Hematopoietic multipotent progenitor cell (in vitro differentiated cells): ENCODE data around the gene PLCH1. TPM values are rescaled to one million over a fixed set of nuclear protein-coding genes. Genes with fewer than 3 reads are reported as not detected.
A peak's percentile ranks its signal among the peaks of the same experiment; 100 is the strongest.

Source experiments
- DNase-seq, 3 donors: peaks; one replicate each; pipeline ENCODE4 v3.0.0-alpha.2; 2011 to 2015; ENCODE audit warnings: low read depth in 2 of 3, low spot score in 2 of 3
- small RNA-seq: library from RNA; depleted of rRNA; stranded (forward); fragments of <200 nt; gene quantifications from one replicate; pipeline ENCODE3, GENCODE V24; 2012
- total RNA-seq: library from RNA; depleted of rRNA; stranded (reverse); fragments of >200 nt; gene quantifications from one replicate; pipeline ENCODE4 v1.2.3, GENCODE V29; 2012

Gene PLCH1
- total RNA-seq, 1 donor = 1.1 TPM

DNA sequence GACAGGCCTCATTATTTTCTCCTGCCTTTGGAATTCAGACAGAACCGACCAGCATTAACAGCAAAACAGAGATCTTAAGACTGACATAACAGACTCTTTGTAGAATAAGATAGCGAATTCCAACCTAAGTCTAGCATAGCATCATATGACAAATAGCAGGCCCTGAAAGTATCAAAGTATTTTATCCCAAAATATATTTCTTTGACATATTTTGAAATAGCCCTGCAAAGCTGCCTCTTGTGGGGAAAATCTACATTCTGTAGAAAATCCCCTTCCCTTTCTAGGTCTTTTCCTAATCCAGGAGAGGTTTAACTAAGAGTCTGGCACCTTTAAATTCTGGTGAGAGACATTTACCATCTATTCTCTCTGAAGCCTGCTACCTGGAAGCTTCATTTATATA lies 417.0 kb downstream of the PLCH1 start:
- no peak for DNase-seq

DNA sequence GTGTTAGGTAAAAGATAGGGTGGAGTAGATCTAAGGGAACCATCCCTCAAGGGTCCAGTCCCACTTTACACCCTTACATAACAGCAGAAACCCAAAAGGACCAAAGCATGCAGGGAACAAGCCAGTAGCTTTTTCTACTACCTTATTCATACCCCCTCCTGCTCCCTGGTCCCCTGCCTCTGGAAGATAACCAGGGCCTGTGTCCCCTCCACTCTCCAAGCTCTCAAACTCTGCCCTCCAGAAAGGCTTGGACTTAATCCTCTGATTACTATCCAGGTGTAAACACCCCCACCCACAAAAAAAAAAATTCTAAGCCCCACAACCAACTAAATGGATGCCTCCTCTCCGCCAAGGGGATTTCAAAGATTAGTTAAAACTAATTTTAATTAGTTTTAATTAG lies 417.4 kb downstream of the PLCH1 start:
- no peak for DNase-seq

DNA sequence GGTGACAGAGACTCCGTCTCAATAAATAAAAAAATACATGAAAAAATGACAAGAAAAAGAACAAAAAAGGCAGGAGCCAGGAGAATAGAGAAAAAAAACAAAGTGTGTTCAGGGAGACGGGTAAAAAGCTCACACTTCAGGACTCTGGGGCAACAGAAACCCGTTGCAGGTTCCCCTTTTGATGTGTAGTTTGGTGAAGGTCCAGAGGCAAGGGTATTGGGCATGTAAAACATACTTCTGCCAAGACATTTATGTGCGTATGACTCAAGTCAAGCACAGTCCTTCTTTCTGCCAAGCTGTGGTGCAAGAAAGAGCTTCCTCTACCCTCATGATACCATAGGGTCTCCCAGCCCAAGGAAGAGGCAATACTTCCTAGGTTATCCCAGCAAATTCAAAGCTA lies 418.0 kb downstream of the PLCH1 start:
- DNase-seq = peak in 1 of 3 donors; percentile 57

DNA sequence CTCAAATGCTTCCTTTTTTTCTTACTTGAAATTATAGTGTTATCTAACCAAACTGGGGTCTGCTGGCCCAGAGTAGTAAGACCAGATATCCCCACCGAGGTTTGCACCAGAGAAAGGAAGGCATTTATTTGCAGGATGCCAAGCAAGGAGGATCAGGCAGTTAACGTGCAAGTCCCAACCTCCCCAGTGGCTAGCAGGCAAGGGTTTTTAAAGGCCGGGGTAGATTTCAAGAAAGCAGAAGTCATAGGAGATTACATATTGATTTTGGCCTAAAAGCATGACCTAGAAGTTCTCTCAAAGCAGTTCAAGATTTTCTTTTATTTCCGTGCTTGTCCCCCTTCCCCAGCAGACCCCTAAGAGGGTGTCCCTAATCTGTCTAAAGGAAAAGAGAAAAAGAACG lies 418.6 kb downstream of the PLCH1 start:
- peak in 1 of 3 donors; percentile 17 for DNase-seq

Small RNA genes within 50 kb of the gene (small RNA-seq; reads per million reads assigned to genes)
- not detected for gene AC108729.3
- not detected for gene RN7SL715P

Other genes starting within 250 kb of the PLCH1 start
- 1.3 TPM for gene C3orf33, start 61.2 kb upstream of the PLCH1 start, total RNA-seq
- 24.5 TPM for gene SLC33A1, start 109.4 kb upstream of the PLCH1 start, total RNA-seq
- gene GMPS, start 125.6 kb upstream of the PLCH1 start, total RNA-seq = 16.7 TPM